ENCODE results near the gene PREX1.

PREX1 gene

GRCh38 chr20:48711696-48712464 lies 115.9 kb downstream of the PREX1 start:
- no peak for DNase-seq

- DNase-seq = no peak
Observed at GRCh38 chr20:48711044-48711428, 116.8 kb downstream of the PREX1 start.

- DNase-seq = no peak
Observed at GRCh38 chr20:48710341-48711043, 117.3 kb downstream of the PREX1 start.

GRCh38 chr20:48709744-48710143 lies 118.1 kb downstream of the PREX1 start:
- DNase-seq = no peak

GRCh38 chr20:48709058-48709691 lies 118.6 kb downstream of the PREX1 start:
- no peak for DNase-seq

GRCh38 chr20:48708630-48709029 lies 119.2 kb downstream of the PREX1 start:
- DNase-seq = no peak

- no peak for DNase-seq
Observed at GRCh38 chr20:48708116-48708515, 119.7 kb downstream of the PREX1 start.

- no peak for DNase-seq
Observed at GRCh38 chr20:48706710-48707365, 121.0 kb downstream of the PREX1 start.

GRCh38 chr20:48706116-48706656 lies 121.6 kb downstream of the PREX1 start:
- DNase-seq = no peak

- no peak for DNase-seq
Observed at GRCh38 chr20:48705240-48706115, 122.3 kb downstream of the PREX1 start.

- DNase-seq = no peak
Observed at GRCh38 chr20:48704761-48705160, 123.0 kb downstream of the PREX1 start.

- no peak for DNase-seq
Observed at GRCh38 chr20:48703511-48704219, 124.1 kb downstream of the PREX1 start.

GRCh38 chr20:48703107-48703506 lies 124.7 kb downstream of the PREX1 start:
- DNase-seq = no peak

GRCh38 chr20:48702455-48702913 lies 125.3 kb downstream of the PREX1 start:
- no peak for DNase-seq

GRCh38 chr20:48701702-48702101 lies 126.1 kb downstream of the PREX1 start:
- no peak for DNase-seq

- DNase-seq = no peak
Observed at GRCh38 chr20:48698507-48699267, 129.1 kb downstream of the PREX1 start.

- peak; percentile 45 for DNase-seq
Observed at GRCh38 chr20:48697845-48698491, 129.8 kb downstream of the PREX1 start.

- no peak for DNase-seq
Observed at GRCh38 chr20:48696671-48697070, 131.1 kb downstream of the PREX1 start.

GRCh38 chr20:48695738-48696137 lies 132.1 kb downstream of the PREX1 start:
- no peak for DNase-seq

GRCh38 chr20:48695255-48695654 lies 132.5 kb downstream of the PREX1 start:
- DNase-seq = no peak
